GM12878 (cell line): Measurements from ENCODE around the gene SOX6. TPM values are rescaled to one million over a fixed set of nuclear protein-coding genes. Genes with fewer than 3 reads are reported as not detected.

Experiments used
- ATAC-seq: fragments of 200-7000 bp; cut with Tn5 transposase; 3 replicates; pipeline ENCODE4 v1.9.1; 2020; ENCODE audit warnings: mild to moderate bottlenecking, moderate library complexity
- BruUV-seq: library from RNA; stranded (reverse); fragments of 400-500 nt; replicated peaks from 2 replicates; lab custom pipeline; 2021; lab: Mats Ljungman, UMichigan
- CTCF ChIA-PET: fragments of 300-600 bp; sonication (Branson Sonifier 250); formaldehyde crosslinking; extraction: SDS; loops from one replicate; lab custom pipeline; 2021; ENCODE audit warnings: inconsistent platforms; lab: Yijun Ruan, JAX
- POLR2A ChIA-PET: fragments of 350-600 bp; formaldehyde crosslinking; extraction: SDS; loops from one replicate; lab custom pipeline; 2021; ENCODE audit warnings: inconsistent platforms; lab: Charles Lee
- RAD21 ChIA-PET: fragments of 300-600 bp; sonication (Branson Sonifier 250); formaldehyde crosslinking; loops from one replicate; lab custom pipeline; 2023; ENCODE audit warnings: antibody characterized with exemption; ENCODE audit not compliant: unreplicated experiment; lab: Charles Lee
- SMC1A ChIA-PET: fragments of 300-600 bp; sonication (Branson Sonifier 250); formaldehyde crosslinking; loops from one replicate; lab custom pipeline; 2023; ENCODE audit not compliant: unreplicated experiment, uncharacterized antibody; lab: Charles Lee
- DNase-seq: peaks from one replicate; pipeline ENCODE4 v3.0.0-alpha.2; 2011; ENCODE audit warnings: low read depth, low spot score
- FAIRE-seq: peaks from 3 replicates; lab custom pipeline; 2011; peaks lifted over from hg19 to GRCh38; lab: Jason Lieb, UNC
- H2AFZ ChIP-seq: 2 replicates; pipeline ENCODE4 v1.6.0; 2011; ENCODE audit warnings: low read depth, low read length, control low read depth; ENCODE audit not compliant: control insufficient read depth
- H3K27ac ChIP-seq: 2 replicates; pipeline ENCODE4 v1.5.1; 2011; ENCODE audit warnings: control low read depth; ENCODE audit not compliant: control insufficient read depth, insufficient read depth
- H3K27me3 ChIP-seq, 2 experiments: replicated peaks in 1 of 2; 2 replicates each; pipeline versions ENCODE4 v1.6.0 to v1.6.1; 2011; ENCODE audit warnings: low read length in 1 of 2; ENCODE audit not compliant: control insufficient read depth in 2 of 2, insufficient read depth in 2 of 2
- H3K36me3 ChIP-seq, 2 experiments: 2 replicates each; pipeline ENCODE4 v1.5.1; 2011; ENCODE audit warnings: low read length in 1 of 2; ENCODE audit not compliant: control insufficient read depth in 2 of 2, insufficient read depth in 2 of 2
- H3K4me1 ChIP-seq: 2 replicates; pipeline ENCODE4 v1.6.1; 2011; ENCODE audit warnings: mild to moderate bottlenecking, low read length, moderate library complexity, mixed read lengths; ENCODE audit not compliant: control insufficient read depth, insufficient read depth
- H3K4me2 ChIP-seq: 2 replicates; pipeline ENCODE4 v1.6.0; 2011; ENCODE audit warnings: control low read depth; ENCODE audit not compliant: control insufficient read depth, insufficient read depth
- H3K4me3 ChIP-seq: fragments of 200-600 bp; sonication (generic); 2 replicates; pipeline ENCODE4 v1.5.1; 2016
- H3K79me2 ChIP-seq: 2 replicates; pipeline ENCODE4 v1.6.0; 2011; ENCODE audit warnings: low read length; ENCODE audit not compliant: control insufficient read depth, insufficient read depth
- H3K9ac ChIP-seq: 2 replicates; pipeline ENCODE4 v1.8.0; 2011; ENCODE audit warnings: low read length, control low read depth, mixed read lengths; ENCODE audit not compliant: control insufficient read depth, insufficient read depth
- H3K9me3 ChIP-seq: replicated peaks from 3 replicates; pipeline ENCODE4 v1.5.1; 2011; ENCODE audit warnings: mild to moderate bottlenecking, low read length; ENCODE audit not compliant: control insufficient read depth, insufficient read depth
- H4K20me1 ChIP-seq: 2 replicates; pipeline ENCODE4 v1.6.0; 2011; ENCODE audit not compliant: control insufficient read depth, insufficient read depth
- CBX5 ChIP-seq: sonication (generic); IDR thresholded peaks from 2 replicates; pipeline ENCODE4 v1.6.1; 2016; ENCODE audit warnings: low read depth, moderate library complexity, mild to moderate bottlenecking, inconsistent platforms
- ETV6 ChIP-seq, 2 experiments: fragments of 450-650 bp in 1 of 2; IDR thresholded peaks in 1 of 2; conservative IDR thresholded peaks in 1 of 2; 2 replicates each; pipeline ENCODE4 v1.6.1; 2014; ENCODE audit warnings: antibody characterized with exemption in 1 of 2, borderline replicate concordance in 1 of 2, low read depth in 1 of 2, mild to moderate bottlenecking in 1 of 2, moderate library complexity in 1 of 2
- HCFC1 ChIP-seq: fragments of 150-350 bp; IDR thresholded peaks from 2 replicates; pipeline ENCODE4 v1.6.1; 2014; ENCODE audit warnings: low read length
- HDAC2 ChIP-seq: fragments of 200-600 bp; sonication (generic); IDR thresholded peaks from 2 replicates; pipeline ENCODE4 v1.6.1; 2017
- IKZF2 ChIP-seq, 2 experiments: fragments of 450-650 bp; IDR thresholded peaks; 2 replicates each; pipeline ENCODE4 v1.6.1; 2017; ENCODE audit warnings: mild to moderate bottlenecking in 2 of 2, moderate library complexity in 2 of 2
- KDM1A ChIP-seq: fragments of 200-600 bp; sonication (generic); IDR thresholded peaks from 2 replicates; pipeline ENCODE4 v1.6.1; 2016; ENCODE audit warnings: borderline replicate concordance
- PAX8 ChIP-seq: fragments of 450-650 bp; IDR thresholded peaks from 2 replicates; pipeline ENCODE4 v1.6.1; 2017; ENCODE audit warnings: mild to moderate bottlenecking, moderate library complexity
- SPI1 ChIP-seq: IDR thresholded peaks from 2 replicates; pipeline ENCODE4 v1.6.1; 2011; ENCODE audit warnings: low read depth, mild to moderate bottlenecking, low read length, moderate library complexity, borderline replicate concordance; ENCODE audit not compliant: insufficient read depth
- TARDBP ChIP-seq: IDR thresholded peaks from 2 replicates; pipeline ENCODE4 v1.6.1; 2016; ENCODE audit warnings: borderline replicate concordance
- ZNF274 ChIP-seq: IDR thresholded peaks from one replicate; pipeline ENCODE4 v1.8.0; 2011; ENCODE audit not compliant: insufficient read length, insufficient read depth
- WGBS: methylation state at CpG from one replicate; pipeline ENCODE4 v1.1.6; 2016; ENCODE audit warnings: low lambda C conversion rate; ENCODE audit not compliant: insufficient replicate concordance, insufficient coverage; ENCODE audit errors: missing lambda C conversion rate; 5-methylcytosine and 5-hydroxymethylcytosine counted together
- in situ Hi-C: fragments of 300-500 bp; cut with MboI; formaldehyde crosslinking; loops from 9 replicates; pipeline ENCODE4 v1.14.3; 2018; ENCODE audit warnings: mixed read lengths
- intact Hi-C: fragments of 100-400 bp; cut with micrococcal nuclease; formaldehyde crosslinking; loops from one replicate; pipeline ENCODE4 v1.14.2; 2022; ENCODE audit not compliant: unreplicated experiment
- polyA plus RNA-seq, 11 experiments: library from polyadenylated mRNA; depleted of rRNA in 4 of 11; unstranded in 6 of 11; stranded (reverse) in 5 of 11; fragments of >200 nt; fragmentation: Nextera tagmentation in 4 of 11; fragmentation: Illumina TruSeq in 1 of 11; extraction: Ambion mirVana in 4 of 11; extraction: Trizol in 1 of 11; gene quantifications; 1 replicate in 1 of 11; 2 replicates in 10 of 11; pipeline versions ENCODE4 v1.2.1 to v1.2.3, GENCODE V29; 2011 to 2016; ENCODE audit warnings: inconsistent platforms in 2 of 11, missing spikeins in 2 of 11, low read depth in 1 of 11
- total RNA-seq, 4 experiments: library from RNA; depleted of rRNA in 3 of 4; stranded (reverse); fragments of >200 nt in 3 of 4; fragmentation: Illumina TruSeq in 1 of 4; extraction: Trizol in 1 of 4; gene quantifications; 2 replicates each; pipeline versions ENCODE4 v1.2.1 to v1.2.3, GENCODE V29; 2013 to 2021
- TF ChIP-seq, protein P1 (sequence below): fragments of 450-650 bp; formaldehyde crosslinking; IDR thresholded peaks from 2 replicates; pipeline ENCODE4 v1.5.0; 2022; ENCODE audit warnings: mild to moderate bottlenecking, missing genetic modification characterization

The SOX6 gene
- total and polyA plus RNA-seq, 10 of the 15 experiments (the other 5 are each of a cell fraction or from before 2014, with no cell fraction given): 0.03 to 0.71 (median 0.29) TPM; not detected in 4

DNA sequence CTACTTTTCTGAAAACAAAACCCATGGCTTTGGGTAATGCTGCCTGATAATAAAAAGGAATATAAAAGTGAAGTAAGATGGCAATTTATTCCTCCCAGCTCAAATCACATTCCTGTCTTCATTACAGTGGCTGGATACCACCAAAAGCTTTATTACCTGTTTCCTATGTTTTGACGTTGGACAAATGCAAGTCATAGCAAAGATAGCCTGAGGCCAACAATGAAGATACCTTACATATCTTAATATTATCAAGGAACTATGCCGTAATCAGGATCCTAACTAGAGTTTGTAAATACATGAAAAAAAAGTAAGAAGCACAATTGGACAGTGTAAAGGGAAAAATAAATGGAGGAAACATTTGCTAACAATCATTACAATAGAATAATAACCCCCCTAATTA is 202.4 kb downstream of the SOX6 start:
- WGBS: 19% methylated on average over 2 of the region's 2 CpGs
- CTCF ChIA-PET: no interaction called here
- Histone ChIP-seq H3K9me3 (no peaks in the 10 kb centered on the region), H2AFZ (no peak overlapping the region)
- RAD21 ChIA-PET: no interaction called here
- TF ChIP-seq IKZF2 (IDR thresholded peaks at IDR 0.05): no peak
- TF ChIP-seq, all 136 proteins: peak for 0
- no TSS peak for BruUV-seq
- Histone ChIP-seq H3K79me2 (no peaks in the 10 kb centered on the region), H3K4me2 (no peak overlapping the region), H3K4me3 (no peak overlapping the region), H3K27me3 (no peaks in the 10 kb centered on the region), H3K9ac (no peak overlapping the region), H3K4me1 (no peaks in the 10 kb centered on the region), H4K20me1 (no peaks in the 10 kb centered on the region), H3K27ac (no peak overlapping the region), H3K36me3 (no peaks in the 10 kb centered on the region)
- SMC1A ChIA-PET: no interaction called here
- in situ Hi-C loops (no loop called here), intact Hi-C loops (no loop called here)
- POLR2A ChIA-PET: no interaction called here
- FAIRE-seq (no peak), DNase-seq (no peak), ATAC-seq (no peak)

DNA sequence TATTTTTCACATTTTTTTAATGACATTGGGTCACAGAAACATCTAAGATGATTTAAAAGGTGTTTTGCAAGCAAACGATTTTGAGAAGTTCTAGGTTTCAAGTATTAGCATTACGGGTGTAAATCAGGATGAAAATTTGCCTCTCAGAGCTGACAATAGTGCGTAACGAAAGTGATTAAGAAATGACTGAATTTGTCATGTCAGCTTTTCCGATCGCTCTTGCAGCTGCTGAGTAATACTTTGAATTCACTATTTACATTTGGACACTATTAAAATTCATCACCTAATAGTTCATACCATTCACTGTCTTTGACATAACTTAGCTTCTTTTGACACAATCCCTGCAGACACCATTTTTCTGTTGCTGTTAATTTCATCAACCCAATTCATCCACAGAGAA is 205.2 kb downstream of the SOX6 start:
- CTCF ChIA-PET: no interaction called here
- H3K9me3 ChIP-seq: no peaks in the 10 kb centered on the region
- POLR2A ChIA-PET: no interaction called here
- FAIRE-seq (no peak), DNase-seq (no peak), ATAC-seq (no peak)
- BruUV-seq: no TSS peak
- H2AFZ ChIP-seq: no peak overlapping the region
- no peaks in the 10 kb centered on the region for H4K20me1 ChIP-seq
- no peaks in the 10 kb centered on the region for H3K36me3 ChIP-seq
- H3K27me3 ChIP-seq: no peaks in the 10 kb centered on the region
- no peak overlapping the region for H3K4me2 ChIP-seq
- H3K4me1 ChIP-seq: no peaks in the 10 kb centered on the region
- no peak overlapping the region for H3K9ac ChIP-seq
- intact Hi-C loops (no loop called here), in situ Hi-C loops (no loop called here)
- RAD21 ChIA-PET: no interaction called here
- WGBS: 57% methylated on average over 6 of the region's 6 CpGs
- H3K4me3 ChIP-seq: no peak overlapping the region
- H3K27ac ChIP-seq: no peak overlapping the region
- SMC1A ChIA-PET: interaction anchor here (1.0 kb wide), 1 partner anchor 10 kb away, joined by 3 read pairs; no protein-coding TSS in a partner anchor
- H3K79me2 ChIP-seq: no peaks in the 10 kb centered on the region
- TF ChIP-seq, protein P1, sequence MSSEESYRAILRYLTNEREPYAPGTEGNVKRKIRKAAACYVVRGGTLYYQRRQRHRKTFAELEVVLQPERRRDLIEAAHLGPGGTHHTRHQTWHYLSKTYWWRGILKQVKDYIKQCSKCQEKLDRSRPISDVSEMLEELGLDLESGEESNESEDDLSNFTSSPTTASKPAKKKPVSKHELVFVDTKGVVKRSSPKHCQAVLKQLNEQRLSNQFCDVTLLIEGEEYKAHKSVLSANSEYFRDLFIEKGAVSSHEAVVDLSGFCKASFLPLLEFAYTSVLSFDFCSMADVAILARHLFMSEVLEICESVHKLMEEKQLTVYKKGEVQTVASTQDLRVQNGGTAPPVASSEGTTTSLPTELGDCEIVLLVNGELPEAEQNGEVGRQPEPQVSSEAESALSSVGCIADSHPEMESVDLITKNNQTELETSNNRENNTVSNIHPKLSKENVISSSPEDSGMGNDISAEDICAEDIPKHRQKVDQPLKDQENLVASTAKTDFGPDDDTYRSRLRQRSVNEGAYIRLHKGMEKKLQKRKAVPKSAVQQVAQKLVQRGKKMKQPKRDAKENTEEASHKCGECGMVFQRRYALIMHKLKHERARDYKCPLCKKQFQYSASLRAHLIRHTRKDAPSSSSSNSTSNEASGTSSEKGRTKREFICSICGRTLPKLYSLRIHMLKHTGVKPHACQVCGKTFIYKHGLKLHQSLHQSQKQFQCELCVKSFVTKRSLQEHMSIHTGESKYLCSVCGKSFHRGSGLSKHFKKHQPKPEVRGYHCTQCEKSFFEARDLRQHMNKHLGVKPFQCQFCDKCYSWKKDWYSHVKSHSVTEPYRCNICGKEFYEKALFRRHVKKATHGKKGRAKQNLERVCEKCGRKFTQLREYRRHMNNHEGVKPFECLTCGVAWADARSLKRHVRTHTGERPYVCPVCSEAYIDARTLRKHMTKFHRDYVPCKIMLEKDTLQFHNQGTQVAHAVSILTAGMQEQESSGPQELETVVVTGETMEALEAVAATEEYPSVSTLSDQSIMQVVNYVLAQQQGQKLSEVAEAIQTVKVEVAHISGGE (CRISPR knock-in tag): no peak
- TF ChIP-seq ZNF274 (no peak), HCFC1 (no peak), CBX5 (no peak), KDM1A (no peak), PAX8 (no peak), HDAC2 (no peak), ETV6 (conservative IDR thresholded peaks at IDR 0.05 in 1 of 2, IDR thresholded peaks at IDR 0.05 in 1 of 2; ENCODE audit: borderline replicate concordance in 1 of 2, low read depth in 1 of 2) (no peak), SPI1 (no peak), TARDBP (no peak)
